OCI-LY1 (cell line): Measurements from ENCODE around the gene KMT2A.
"Not testable (repeated sequence)": the region's sequence is repeated elsewhere in the genome, so short reads cannot be mapped to it uniquely, and the experiment has no call there.

Experiments used
- H2AFZ ChIP-seq: fragments of 200-600 bp; sonication (generic), shearing (Covaris generic); 2 replicates; pipeline ENCODE4 v1.6.0; 2014; ENCODE audit warnings: antibody characterized with exemption, mild to moderate bottlenecking, low read length
- H3F3A ChIP-seq: fragments of 200-600 bp; sonication (generic), shearing (Covaris generic); 2 replicates; pipeline ENCODE4 v1.6.0; 2014; ENCODE audit warnings: mild to moderate bottlenecking, antibody characterized with exemption, low read length, moderate library complexity; ENCODE audit not compliant: insufficient read depth
- H3K27ac ChIP-seq: fragments of 200-600 bp; sonication (generic); 2 replicates; pipeline ENCODE4 v1.5.1; 2014; ENCODE audit warnings: low read length, mixed run types, mild to moderate bottlenecking, low read depth; ENCODE audit not compliant: poor library complexity, severe bottlenecking
- H3K27me3 ChIP-seq: fragments of 200-600 bp; sonication (generic); 2 replicates; pipeline ENCODE4 v1.6.0; 2014; ENCODE audit warnings: antibody characterized with exemption, mild to moderate bottlenecking, low read length, moderate library complexity; ENCODE audit not compliant: insufficient read depth
- H3K36me3 ChIP-seq: fragments of 200-600 bp; sonication (generic); 2 replicates; pipeline ENCODE4 v1.6.1; 2014; ENCODE audit warnings: mild to moderate bottlenecking, antibody characterized with exemption, low read length, moderate library complexity, mixed read lengths; ENCODE audit not compliant: insufficient read depth
- H3K4me1 ChIP-seq: fragments of 200-600 bp; sonication (generic); 2 replicates; pipeline ENCODE4 v1.5.1; 2014; ENCODE audit warnings: mild to moderate bottlenecking, low read length, moderate library complexity; ENCODE audit not compliant: insufficient read depth, severe bottlenecking
- H3K4me2 ChIP-seq: fragments of 200-600 bp; sonication (generic), shearing (Covaris generic); 2 replicates; pipeline ENCODE4 v1.6.1; 2014; ENCODE audit warnings: low read length
- H3K4me3 ChIP-seq: fragments of 200-600 bp; sonication (generic); 2 replicates; pipeline ENCODE4 v1.5.1; 2014; ENCODE audit warnings: low read length, low read depth, mild to moderate bottlenecking, mixed read lengths; ENCODE audit not compliant: poor library complexity, severe bottlenecking
- H3K79me2 ChIP-seq: fragments of 200-600 bp; shearing (Covaris generic); 2 replicates; pipeline ENCODE4 v1.6.1; 2016; ENCODE audit warnings: mixed run types, low read length, mixed read lengths; ENCODE audit not compliant: insufficient read depth
- H3K9ac ChIP-seq: fragments of 200-600 bp; sonication (generic), shearing (Covaris generic); 2 replicates; pipeline ENCODE4 v1.6.1; 2014; ENCODE audit warnings: mild to moderate bottlenecking, low read length, mixed read lengths
- H3K9me2 ChIP-seq: fragments of 200-600 bp; sonication (generic), shearing (Covaris generic); 2 replicates; pipeline ENCODE4 v1.6.1; 2014; ENCODE audit warnings: low read depth, mild to moderate bottlenecking, low read length, mixed read lengths
- H3K9me3 ChIP-seq: fragments of 200-600 bp; shearing (Covaris generic); 2 replicates; pipeline ENCODE4 v1.6.1; 2014; ENCODE audit warnings: low read length, mixed read lengths
- H4K20me1 ChIP-seq: fragments of 200-600 bp; sonication (generic), shearing (Covaris generic); 2 replicates; pipeline ENCODE4 v1.6.0; 2016; ENCODE audit warnings: mild to moderate bottlenecking, low read length; ENCODE audit not compliant: insufficient read depth
- EZH2 ChIP-seq: fragments of 200-600 bp; sonication (generic), shearing (Covaris generic); IDR thresholded peaks from 2 replicates; pipeline ENCODE4 v1.8.0; 2017; ENCODE audit warnings: borderline replicate concordance, mixed run types, mild to moderate bottlenecking, antibody characterized with exemption, low read length, moderate library complexity, mixed read lengths
- TF ChIP-seq, protein P1 (sequence below): fragments of 200-600 bp; sonication (generic), shearing (Covaris generic); IDR thresholded peaks from 2 replicates; pipeline ENCODE4 v1.5.1; 2017; ENCODE audit warnings: mild to moderate bottlenecking, antibody characterized with exemption, low read length, moderate library complexity, mixed read lengths

The KMT2A gene

DNA sequence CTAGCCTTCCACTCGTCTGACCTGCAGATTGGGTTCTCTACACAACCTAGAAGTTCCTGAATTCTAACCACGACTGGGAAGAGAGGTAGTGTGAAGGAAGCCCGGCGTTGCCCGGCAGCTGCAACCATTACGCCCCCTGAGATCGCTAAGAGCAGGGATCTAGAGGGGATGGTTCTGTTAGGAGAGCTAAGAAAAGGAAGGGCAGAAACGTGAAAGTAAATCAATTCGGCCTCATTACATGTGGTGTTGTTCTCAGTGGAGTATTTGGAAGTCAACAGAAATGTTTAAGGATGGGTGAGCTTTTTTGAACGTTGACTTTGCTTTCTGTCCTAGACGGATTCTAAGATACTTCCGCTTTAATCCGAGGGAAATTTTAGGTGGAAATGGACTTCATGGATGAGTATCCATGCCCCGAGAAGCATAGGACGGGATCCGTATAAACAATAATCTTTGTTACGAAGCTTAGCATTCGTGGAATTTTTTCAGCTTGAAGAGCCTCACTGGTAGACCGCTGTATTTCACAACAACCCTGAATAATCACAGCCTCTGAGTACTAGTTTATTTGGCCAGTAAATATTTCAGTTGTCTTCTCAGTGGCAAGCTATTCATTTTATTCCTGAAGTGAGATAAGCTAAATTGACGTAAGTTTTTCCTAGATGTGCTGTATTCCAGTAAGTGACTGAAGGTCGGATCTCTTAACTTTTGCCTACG is 34.3 kb upstream of the KMT2A start:
- H3K27ac ChIP-seq: peak overlapping the region; percentile 75
- H3K36me3 ChIP-seq: peaks cover 31% of the 10 kb centered on the region
- peak overlapping the region; percentile 82 for H3K9ac ChIP-seq
- H3K9me2 ChIP-seq: no peaks in the 10 kb centered on the region
- no peaks in the 10 kb centered on the region for H3K9me3 ChIP-seq
- peak overlapping the region; percentile 82 for H3K4me3 ChIP-seq
- H3K4me2 ChIP-seq: peak overlapping the region; percentile 79
- H3K79me2 ChIP-seq: peaks cover 48% of the 10 kb centered on the region
- TF ChIP-seq EZH2: no peak
- TF ChIP-seq, protein P1, sequence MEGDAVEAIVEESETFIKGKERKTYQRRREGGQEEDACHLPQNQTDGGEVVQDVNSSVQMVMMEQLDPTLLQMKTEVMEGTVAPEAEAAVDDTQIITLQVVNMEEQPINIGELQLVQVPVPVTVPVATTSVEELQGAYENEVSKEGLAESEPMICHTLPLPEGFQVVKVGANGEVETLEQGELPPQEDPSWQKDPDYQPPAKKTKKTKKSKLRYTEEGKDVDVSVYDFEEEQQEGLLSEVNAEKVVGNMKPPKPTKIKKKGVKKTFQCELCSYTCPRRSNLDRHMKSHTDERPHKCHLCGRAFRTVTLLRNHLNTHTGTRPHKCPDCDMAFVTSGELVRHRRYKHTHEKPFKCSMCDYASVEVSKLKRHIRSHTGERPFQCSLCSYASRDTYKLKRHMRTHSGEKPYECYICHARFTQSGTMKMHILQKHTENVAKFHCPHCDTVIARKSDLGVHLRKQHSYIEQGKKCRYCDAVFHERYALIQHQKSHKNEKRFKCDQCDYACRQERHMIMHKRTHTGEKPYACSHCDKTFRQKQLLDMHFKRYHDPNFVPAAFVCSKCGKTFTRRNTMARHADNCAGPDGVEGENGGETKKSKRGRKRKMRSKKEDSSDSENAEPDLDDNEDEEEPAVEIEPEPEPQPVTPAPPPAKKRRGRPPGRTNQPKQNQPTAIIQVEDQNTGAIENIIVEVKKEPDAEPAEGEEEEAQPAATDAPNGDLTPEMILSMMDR: no peak
- no peak overlapping the region for H2AFZ ChIP-seq
- no peaks in the 10 kb centered on the region for H4K20me1 ChIP-seq
- H3K4me1 ChIP-seq: peaks cover 34% of the 10 kb centered on the region
- H3F3A ChIP-seq: no peaks in the 10 kb centered on the region
- H3K27me3 ChIP-seq: no peaks in the 10 kb centered on the region

DNA sequence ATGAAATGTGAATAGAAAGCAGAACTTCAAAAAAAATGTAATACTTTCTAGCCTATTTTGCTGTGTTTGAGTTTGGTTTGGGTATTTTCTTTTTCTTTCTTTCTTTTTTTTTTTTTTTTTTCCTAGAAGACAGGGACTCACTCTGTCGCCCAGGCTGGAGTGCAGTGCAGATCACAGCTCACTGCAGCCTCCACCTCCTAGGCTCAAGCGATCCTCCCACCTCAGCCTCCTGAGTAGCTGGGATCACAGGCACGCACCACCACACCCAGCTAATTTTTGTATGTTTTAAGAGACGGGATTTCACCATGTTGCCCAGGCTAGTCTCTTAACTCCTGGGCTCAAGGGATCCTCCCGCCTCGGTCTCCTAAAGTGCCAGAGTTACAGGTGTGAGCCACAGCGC is 33.7 kb upstream of the KMT2A start:
- peaks cover 32% of the 10 kb centered on the region for H3K36me3 ChIP-seq
- not testable (repeated sequence) for H3K27me3 ChIP-seq

DNA sequence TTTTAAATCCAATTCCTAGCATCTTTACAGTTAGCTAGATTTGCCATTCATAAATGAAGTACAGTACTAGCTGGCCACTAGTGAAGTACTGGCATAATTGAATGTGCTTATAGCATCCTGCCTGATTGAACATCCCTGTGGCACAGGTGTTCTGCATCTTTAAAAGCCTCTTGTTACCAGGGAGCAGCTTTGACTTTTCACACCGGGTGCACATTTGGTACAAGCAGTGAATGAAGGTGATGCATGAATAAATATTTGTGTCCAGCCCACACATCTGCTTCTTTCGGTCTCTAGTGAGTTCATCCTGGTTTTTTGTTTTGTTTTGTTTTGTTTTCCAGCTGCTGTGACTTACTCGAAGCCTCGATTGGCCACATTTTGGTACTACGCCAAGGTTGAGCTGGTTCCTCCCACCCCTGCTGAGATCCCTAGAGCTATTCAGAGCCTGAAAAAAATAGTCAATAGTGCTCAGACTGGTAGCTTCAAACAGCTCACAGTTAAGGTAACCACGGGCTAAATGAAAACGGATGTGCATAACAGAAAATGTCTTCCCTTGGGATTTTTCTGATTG is 29.6 kb upstream of the KMT2A start:
- H3K9me3 ChIP-seq: no peaks in the 10 kb centered on the region
- no peaks in the 10 kb centered on the region for H3K9me2 ChIP-seq
- peaks cover 46% of the 10 kb centered on the region for H3K79me2 ChIP-seq
- peaks cover 38% of the 10 kb centered on the region for H3K4me1 ChIP-seq
- H4K20me1 ChIP-seq: no peaks in the 10 kb centered on the region
- H3K4me2 ChIP-seq: no peak overlapping the region
- peaks cover 56% of the 10 kb centered on the region for H3K36me3 ChIP-seq
- H3F3A ChIP-seq: no peaks in the 10 kb centered on the region
- H3K27ac ChIP-seq: no peak overlapping the region
- H2AFZ ChIP-seq: no peak overlapping the region
- H3K4me3 ChIP-seq: no peak overlapping the region
- no peak overlapping the region for H3K9ac ChIP-seq
- H3K27me3 ChIP-seq: no peaks in the 10 kb centered on the region
- TF ChIP-seq, protein P1: no peak
- no peak for TF ChIP-seq EZH2

More for the DNA sequence above, 33.7 kb upstream of the KMT2A start:
- not testable (repeated sequence) for H3F3A ChIP-seq, H3K9me3 ChIP-seq, H3K27ac ChIP-seq, H2AFZ ChIP-seq, H4K20me1 ChIP-seq, H3K9me2 ChIP-seq
- Histone ChIP-seq H3K4me1 (peaks cover 34% of the 10 kb centered on the region), H3K79me2 (peaks cover 48% of the 10 kb centered on the region), H3K4me3 (peak overlapping the region; percentile 82), H3K4me2 (peak overlapping the region; percentile 79), H3K9ac (peak overlapping the region; percentile 82)
